ENCODE data around the gene GASK1A. TPM values are rescaled to one million over a fixed set of nuclear protein-coding genes. Genes with fewer than 3 reads are reported as not detected.
A peak's percentile ranks its signal among the peaks of the same experiment; 100 is the strongest.

The GASK1A gene
- total RNA-seq, 1 donor from 2014 or later = not detected

GRCh38 chr3:43075904-43076661 is 97.0 kb downstream of the GASK1A start:
- peak; percentile 80 for DNase-seq (ENCODE audit: extremely low spot score, unreplicated experiment)
- Mint-ChIP-seq H3K9me3 (ENCODE audit: unreplicated experiment) (no peaks in the 10 kb centered on the region), H3K4me3 (ENCODE audit: unreplicated experiment) (no peak overlapping the region), H3K4me1 (ENCODE audit: unreplicated experiment) (no peaks in the 10 kb centered on the region), H3K27me3 (ENCODE audit: unreplicated experiment) (no peaks in the 10 kb centered on the region), H3K36me3 (ENCODE audit: unreplicated experiment) (peaks cover 18% of the 10 kb centered on the region), H3K27ac (ENCODE audit: unreplicated experiment) (no peak overlapping the region)
- TF ChIP-seq CTCF (IDR thresholded peaks at IDR 0.05) = no peak

GRCh38 chr3:43076857-43077256 is 97.7 kb downstream of the GASK1A start:
- no peaks in the 10 kb centered on the region for H3K9me3 Mint-ChIP-seq (ENCODE audit: unreplicated experiment)
- H3K4me1 Mint-ChIP-seq (ENCODE audit: unreplicated experiment) = no peaks in the 10 kb centered on the region
- no peaks in the 10 kb centered on the region for H3K27me3 Mint-ChIP-seq (ENCODE audit: unreplicated experiment)
- no peak overlapping the region for H3K4me3 Mint-ChIP-seq (ENCODE audit: unreplicated experiment)
- no peak overlapping the region for H3K27ac Mint-ChIP-seq (ENCODE audit: unreplicated experiment)
- DNase-seq (ENCODE audit: extremely low spot score, unreplicated experiment) = peak; percentile 21
- no peak for TF ChIP-seq CTCF (IDR thresholded peaks at IDR 0.05)
- peaks cover 20% of the 10 kb centered on the region for H3K36me3 Mint-ChIP-seq (ENCODE audit: unreplicated experiment)

DNA sequence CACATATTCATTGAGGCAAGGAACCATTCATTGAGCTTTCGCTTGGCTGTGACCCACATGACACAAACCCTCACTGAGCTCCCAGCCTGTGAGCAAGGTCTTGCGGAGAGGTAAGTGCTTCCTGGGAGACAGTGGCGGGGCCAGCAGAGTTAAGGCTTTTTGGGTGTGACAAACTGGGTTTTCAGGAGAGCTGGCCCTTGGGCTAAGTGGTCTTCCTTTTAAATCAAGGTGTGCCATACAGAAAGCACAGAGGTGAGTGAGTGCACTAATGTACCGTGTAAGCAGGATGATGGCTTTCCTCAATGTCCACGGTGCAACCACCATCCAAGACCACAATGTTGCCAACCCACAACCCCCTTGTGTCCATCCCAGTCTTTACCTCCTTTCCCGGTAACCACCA is 98.2 kb downstream of the GASK1A start:
- H3K27me3 Mint-ChIP-seq (ENCODE audit: unreplicated experiment) = no peaks in the 10 kb centered on the region
- peaks cover 20% of the 10 kb centered on the region for H3K36me3 Mint-ChIP-seq (ENCODE audit: unreplicated experiment)
- TF ChIP-seq CTCF (IDR thresholded peaks at IDR 0.05) = no peak
- no peak overlapping the region for H3K27ac Mint-ChIP-seq (ENCODE audit: unreplicated experiment)
- peak; percentile 53 for DNase-seq (ENCODE audit: extremely low spot score, unreplicated experiment)
- H3K4me3 Mint-ChIP-seq (ENCODE audit: unreplicated experiment) = no peak overlapping the region
- no peaks in the 10 kb centered on the region for H3K4me1 Mint-ChIP-seq (ENCODE audit: unreplicated experiment)
- no peaks in the 10 kb centered on the region for H3K9me3 Mint-ChIP-seq (ENCODE audit: unreplicated experiment)

GRCh38 chr3:43077707-43078106 is 98.6 kb downstream of the GASK1A start:
- no peaks in the 10 kb centered on the region for H3K9me3 Mint-ChIP-seq (ENCODE audit: unreplicated experiment)
- H3K4me1 Mint-ChIP-seq (ENCODE audit: unreplicated experiment) = no peaks in the 10 kb centered on the region
- TF ChIP-seq CTCF (IDR thresholded peaks at IDR 0.05) = no peak
- H3K4me3 Mint-ChIP-seq (ENCODE audit: unreplicated experiment) = no peak overlapping the region
- no peak for DNase-seq (ENCODE audit: extremely low spot score, unreplicated experiment)
- no peaks in the 10 kb centered on the region for H3K27me3 Mint-ChIP-seq (ENCODE audit: unreplicated experiment)
- H3K27ac Mint-ChIP-seq (ENCODE audit: unreplicated experiment) = no peak overlapping the region
- peaks cover 24% of the 10 kb centered on the region for H3K36me3 Mint-ChIP-seq (ENCODE audit: unreplicated experiment)

DNA sequence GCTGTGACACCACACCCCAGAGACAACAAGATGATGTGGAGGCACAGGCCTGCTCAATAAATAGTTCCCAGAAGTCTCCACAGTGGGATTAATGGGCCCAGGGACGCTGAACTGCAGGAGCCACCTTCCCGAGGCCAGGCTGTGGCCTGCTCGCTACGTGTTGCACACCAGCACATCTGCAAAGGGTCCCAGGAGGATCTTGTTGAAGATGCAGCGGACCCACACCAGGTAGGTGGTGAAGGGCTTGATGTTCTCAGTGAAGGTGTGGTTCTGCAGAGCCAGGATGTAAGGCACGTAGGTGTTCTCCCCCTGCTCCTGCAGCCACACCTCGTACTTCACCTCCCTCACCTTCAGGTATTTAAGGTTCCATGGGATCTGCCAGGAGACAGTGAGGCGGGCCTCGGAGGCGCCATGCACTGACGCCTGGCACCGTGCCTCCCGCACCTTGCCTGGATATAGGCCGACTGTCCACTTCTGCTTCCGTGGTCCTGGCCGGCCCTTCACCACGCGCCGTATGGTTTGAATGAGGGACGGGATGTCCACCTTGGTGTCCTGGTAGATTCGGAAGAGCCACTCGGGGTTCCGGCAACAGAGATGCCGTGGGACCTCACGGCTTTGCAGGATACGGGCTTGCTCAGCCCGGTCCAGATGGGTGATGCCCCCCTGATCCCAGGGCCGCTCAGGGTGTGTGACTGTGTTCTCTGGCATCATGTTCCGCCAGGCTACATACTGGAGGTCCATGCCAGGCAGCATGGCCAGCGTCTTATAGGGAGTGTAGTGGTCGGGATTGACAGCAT is 100.6 kb downstream of the GASK1A start:
- TF ChIP-seq CTCF (IDR thresholded peaks at IDR 0.05) = no peak
- Mint-ChIP-seq H3K27ac (ENCODE audit: unreplicated experiment) (no peak overlapping the region), H3K4me3 (ENCODE audit: unreplicated experiment) (no peak overlapping the region), H3K27me3 (ENCODE audit: unreplicated experiment) (no peaks in the 10 kb centered on the region), H3K36me3 (ENCODE audit: unreplicated experiment) (peaks cover 24% of the 10 kb centered on the region), H3K4me1 (ENCODE audit: unreplicated experiment) (no peaks in the 10 kb centered on the region), H3K9me3 (ENCODE audit: unreplicated experiment) (no peaks in the 10 kb centered on the region)
- peak; percentile 72 for DNase-seq (ENCODE audit: extremely low spot score, unreplicated experiment)
